NCI-H460 (cell line): ENCODE results near the gene C17orf50. TPM values are rescaled to one million over a fixed set of nuclear protein-coding genes. Genes with fewer than 3 reads are reported as not detected.
A peak's percentile ranks its signal among the peaks of the same experiment; 100 is the strongest.

Experiments
- DNase-seq: peaks from one replicate; pipeline ENCODE4 v3.0.0-alpha.2; 2016; ENCODE audit warnings: low read depth; ENCODE audit errors: extremely low read depth
- polyA plus RNA-seq: library from polyadenylated mRNA; depleted of rRNA; stranded (reverse); fragments of >200 nt; gene quantifications from 2 replicates; pipeline ENCODE4 v1.2.3, GENCODE V29; 2014; cell fraction: nucleus; rRNA removed
- total RNA-seq: library from RNA; depleted of rRNA; stranded (reverse); fragments of >200 nt; shearing (Covaris generic); gene quantifications from 2 replicates; pipeline ENCODE4 v1.2.3, GENCODE V29; 2014; rRNA removed

C17orf50 gene
- not detected in 2 replicates for total RNA-seq
- polyA plus RNA-seq, result not detected in 2 replicates

- no peak for DNase-seq
Measured at GRCh38 chr17:35760587-35760986, at the start of gene C17orf50. C17orf50 (plus strand) TSS chr17:35760887; CDS start chr17:35760942, 55 bp downstream.

DNA sequence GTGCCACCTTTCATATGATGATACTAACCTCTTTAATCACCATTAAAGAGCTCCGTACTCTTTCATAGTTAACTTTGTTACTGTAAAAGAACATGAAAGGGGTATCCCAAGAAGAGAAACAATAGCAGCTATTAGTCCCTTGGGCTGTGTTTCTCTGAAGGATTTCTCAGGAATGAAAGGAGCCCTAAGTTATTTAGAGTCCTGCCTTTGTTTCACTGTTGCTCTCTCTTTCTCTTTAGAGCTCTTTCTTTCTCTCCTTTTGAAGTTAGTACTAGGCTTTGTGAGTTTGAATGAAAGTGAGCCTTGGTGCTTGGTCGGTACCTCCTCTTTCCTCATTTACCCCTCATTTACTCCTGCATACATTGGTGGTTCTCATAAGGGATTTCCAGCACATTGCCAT, 49.7 kb upstream of the C17orf50 start:
- no peak for DNase-seq

DNA sequence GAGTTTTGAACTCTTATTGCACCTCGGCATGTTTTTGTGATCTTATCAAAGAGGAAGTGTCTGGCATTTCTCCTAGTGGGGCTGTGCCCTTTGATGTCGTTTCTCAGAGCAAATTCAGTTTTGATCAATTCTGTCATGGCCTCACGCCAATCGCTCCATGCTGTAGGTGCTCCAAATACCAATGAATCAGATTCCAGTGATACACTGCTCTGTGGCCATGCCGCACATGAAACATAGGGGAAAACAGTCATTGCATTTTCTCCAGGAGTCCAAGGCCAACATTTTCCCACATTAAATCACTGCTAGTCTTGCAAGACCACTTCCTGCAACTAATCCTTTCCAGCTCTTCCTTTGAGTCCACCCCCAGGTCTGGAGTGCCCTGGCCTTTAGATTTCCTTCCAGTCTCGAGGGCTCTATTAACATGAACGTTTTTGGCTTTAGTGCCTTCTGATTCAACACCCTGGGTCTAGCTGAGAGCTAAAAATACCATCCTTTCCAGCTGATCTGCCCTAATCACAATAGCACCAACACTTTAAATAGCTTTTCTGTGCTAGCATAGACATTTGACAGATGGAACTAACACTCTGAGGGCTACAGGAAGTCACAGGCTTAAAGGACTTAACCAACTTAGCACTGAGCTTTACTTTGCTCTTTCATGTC, 47.5 kb upstream of the C17orf50 start:
- no peak for DNase-seq

- no peak for DNase-seq
Measured at GRCh38 chr17:35714988-35715387, 45.7 kb upstream of the C17orf50 start.

DNA sequence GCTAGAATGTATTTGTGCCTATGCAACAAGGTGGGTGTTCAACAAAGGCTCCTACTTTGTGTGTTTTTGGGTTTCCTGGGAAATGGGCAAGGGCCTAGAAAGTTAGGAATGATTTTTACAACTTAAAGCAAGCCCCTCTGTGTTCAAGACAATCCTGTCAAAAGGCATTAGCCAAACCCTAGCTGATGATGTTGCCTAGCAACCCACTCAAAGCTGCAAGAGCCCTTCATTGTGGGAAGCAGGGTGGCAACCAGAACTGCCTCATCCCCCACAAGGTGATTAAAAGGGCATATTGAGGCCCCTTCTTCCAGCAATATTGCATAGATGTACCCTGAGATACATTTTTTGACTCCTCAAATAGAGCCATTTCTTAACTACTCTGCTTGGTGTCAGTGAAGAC, 45.3 kb upstream of the C17orf50 start:
- DNase-seq, result no peak

- DNase-seq, result no peak
Measured at GRCh38 chr17:35716173-35716572, 44.5 kb upstream of the C17orf50 start.

- DNase-seq, result no peak
Measured at GRCh38 chr17:35716897-35717465, 43.7 kb upstream of the C17orf50 start.

DNA sequence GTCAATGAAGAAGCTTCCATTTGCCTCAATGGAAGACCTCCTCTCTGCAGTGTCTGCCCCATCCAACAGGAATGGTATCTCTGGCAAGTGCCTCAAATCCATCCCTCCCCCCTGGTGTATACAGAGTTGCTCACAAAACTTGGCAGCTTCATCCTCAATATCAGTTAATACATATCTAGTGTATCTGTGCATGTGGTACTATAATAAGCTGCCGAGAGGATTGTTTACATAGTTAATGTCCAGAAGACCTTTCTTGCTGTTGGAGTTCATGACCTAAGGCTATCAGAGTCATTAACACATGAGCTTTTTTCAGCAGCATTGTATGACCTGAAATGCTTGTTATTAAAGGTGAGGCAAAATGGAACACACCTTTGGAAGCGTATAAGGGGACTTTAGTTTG, 43.2 kb upstream of the C17orf50 start:
- DNase-seq, result no peak

GRCh38 chr17:35723735-35724134, 37.0 kb upstream of the C17orf50 start:
- no peak for DNase-seq

DNA sequence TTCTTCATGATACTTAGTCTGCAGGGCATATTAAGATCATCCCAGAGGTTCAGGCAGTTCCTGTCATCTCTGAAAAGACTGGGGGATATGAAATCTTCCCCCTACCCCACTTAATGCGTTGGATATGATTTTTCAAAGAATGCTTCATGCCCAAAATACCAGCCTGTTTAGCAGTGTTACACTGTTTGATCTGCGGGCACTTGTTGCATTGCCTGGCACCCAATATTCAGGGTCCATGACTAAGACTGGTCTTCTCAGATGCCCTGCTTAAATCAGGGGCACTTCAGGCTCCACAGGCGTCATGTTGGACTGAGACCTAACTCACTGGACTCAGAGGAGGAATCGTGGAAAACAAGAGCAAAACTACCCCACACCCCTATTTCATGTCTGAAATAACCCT, 35.6 kb upstream of the C17orf50 start:
- no peak for DNase-seq

- no peak for DNase-seq
Measured at GRCh38 chr17:35725802-35726126, 34.9 kb upstream of the C17orf50 start.

GRCh38 chr17:35726127-35726952, 34.3 kb upstream of the C17orf50 start:
- DNase-seq, result no peak

DNA sequence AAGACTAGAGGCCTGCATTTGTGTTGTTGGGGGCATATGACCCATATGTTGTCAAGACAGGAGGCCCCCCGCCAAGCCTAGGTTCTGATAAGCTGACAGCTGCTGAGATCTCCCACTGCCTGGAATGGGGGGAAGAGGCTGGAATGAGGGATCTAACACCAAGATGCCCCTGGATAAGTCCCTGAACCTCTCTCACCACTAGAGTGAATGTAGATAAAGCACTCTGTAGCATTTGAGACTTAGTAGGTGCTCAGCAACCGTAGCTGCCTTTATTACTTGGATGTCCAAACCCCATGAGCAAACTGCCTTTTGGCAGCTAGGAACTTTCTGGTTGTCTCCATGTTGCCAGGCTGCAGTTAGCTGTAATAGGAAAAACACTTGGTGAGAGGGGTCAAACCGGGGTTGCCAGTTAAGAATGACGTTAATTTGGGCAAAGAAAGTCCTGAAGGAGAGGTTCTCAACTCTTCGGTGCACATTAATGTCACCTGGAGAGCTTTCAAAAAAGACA, 33.7 kb upstream of the C17orf50 start:
- DNase-seq, result no peak

DNA sequence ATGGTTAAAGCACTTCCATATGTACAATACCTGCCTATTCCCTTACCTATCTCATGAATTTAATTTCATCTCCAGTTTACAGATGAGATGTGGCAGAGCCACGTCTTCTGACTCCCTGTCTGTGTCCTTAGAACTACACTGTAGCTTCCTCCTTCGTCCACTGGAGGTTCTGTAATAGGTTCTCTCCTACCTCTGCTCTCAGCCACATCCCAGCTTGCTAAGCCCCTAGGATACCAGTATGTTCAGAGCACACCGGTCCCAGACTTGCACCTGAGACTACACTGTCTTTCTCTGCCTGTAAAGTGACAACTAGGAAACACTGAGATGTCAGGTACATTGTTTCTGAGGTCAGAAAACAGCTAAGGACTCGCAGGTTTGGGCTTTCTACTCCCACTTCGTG, 33.1 kb upstream of the C17orf50 start:
- no peak for DNase-seq

- no peak for DNase-seq
Measured at GRCh38 chr17:35728551-35728950, 32.1 kb upstream of the C17orf50 start.

GRCh38 chr17:35729405-35729833, 31.3 kb upstream of the C17orf50 start:
- no peak for DNase-seq

GRCh38 chr17:35730400-35731005, 30.2 kb upstream of the C17orf50 start:
- no peak for DNase-seq

DNA sequence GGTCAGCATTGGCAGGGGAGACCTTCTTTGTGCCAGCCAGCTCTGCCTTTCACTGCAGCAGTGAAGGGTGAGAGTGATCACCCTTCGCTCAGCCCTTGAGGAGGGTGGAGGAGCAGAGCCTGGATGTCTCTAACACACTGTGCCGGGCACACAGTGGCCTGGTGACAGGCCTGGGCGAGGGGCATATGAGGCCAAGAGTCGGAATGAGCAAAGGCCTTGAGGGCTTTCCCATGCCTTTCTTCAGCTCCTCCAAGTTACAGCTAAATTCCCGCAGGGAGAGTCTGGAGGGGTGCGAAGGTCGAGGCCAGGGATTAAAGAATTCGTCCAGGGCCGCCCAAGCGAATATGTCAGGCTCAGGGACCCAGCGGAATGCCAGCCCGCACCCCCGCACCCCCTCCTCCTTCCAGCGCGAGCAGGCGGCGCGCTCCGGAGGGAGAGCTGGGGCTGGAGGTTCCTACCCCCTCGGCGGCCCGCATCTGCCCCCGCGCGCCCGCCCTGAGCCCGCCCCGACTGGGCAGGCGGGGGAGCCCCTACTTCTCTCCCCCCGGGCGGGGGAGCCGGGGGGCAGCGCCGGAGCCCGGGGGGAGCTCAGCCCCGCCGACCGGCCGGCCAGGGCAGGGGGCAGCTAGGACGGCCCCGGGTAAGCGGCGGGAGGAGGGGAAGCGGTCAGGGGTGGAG, 29.3 kb upstream of the C17orf50 start, which contains the start of gene RASL10B:
TSS of gene RASL10B (plus strand) at position 401 of the 678 bp plus-strand sequence. CDS start 3,546 bp downstream, outside the sequence.
- peak; percentile 23 for DNase-seq

DNA sequence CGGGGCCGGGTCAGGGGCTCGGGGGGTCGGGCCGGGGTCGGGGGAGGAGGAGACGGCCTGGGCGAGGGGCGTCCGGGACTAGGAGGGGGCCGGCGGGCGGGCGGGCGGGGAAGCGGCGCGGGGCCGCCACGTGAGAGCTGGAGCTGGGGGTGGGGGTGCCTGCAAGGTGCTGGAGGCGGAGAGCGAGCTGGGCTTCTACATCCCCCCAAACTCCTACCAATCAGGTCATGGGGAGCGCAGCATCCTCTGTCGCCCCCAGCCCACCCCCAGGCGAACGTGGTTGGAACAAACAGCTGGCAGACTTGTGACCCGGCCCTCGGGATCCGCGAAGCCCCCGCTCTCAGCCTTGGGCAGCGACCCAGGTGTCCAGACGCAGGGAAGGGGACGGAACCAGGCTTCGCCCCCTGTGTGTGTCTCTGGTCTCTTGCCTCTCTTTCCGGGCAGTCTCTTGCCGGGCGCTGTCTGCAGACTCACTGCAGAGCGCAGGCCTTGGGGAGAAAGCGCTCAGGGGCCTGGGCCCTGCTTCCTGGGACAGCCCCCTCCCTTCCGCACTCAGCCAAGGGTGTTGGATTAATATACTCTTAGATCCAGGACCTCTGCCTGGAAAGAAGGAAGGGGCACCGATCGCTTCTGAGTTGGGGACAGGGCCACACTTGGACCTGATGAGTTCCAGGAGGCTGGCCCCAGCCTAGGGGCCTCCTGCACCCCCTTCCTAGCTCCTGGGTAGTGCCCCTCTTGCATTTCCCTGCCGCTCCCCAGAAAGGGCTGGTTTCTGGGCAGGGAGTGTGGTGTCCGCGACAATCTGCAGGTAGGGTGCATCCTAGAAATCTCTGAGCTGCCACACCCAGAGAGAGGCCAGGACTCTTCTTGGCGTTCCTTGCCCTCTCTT, 28.5 kb upstream of the C17orf50 start:
- no peak for DNase-seq

DNA sequence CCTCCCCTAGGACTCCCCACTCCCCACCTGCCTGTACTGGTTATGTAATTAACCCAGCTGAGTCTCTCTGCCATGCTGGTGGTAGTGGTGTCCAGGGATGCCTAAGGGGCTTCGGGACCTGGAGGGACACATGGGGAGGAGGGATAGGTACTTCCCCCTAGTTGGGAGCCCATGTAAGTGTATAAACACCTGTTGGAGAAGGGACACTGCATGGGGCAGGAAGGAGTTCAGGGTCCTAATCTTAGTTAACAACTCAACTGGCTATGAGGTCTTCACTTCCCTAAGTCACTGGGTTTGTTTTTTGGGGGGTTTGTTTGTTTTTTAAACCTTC, 27.9 kb upstream of the C17orf50 start:
- DNase-seq, result no peak
